SU-DHL-6 (cell line): Measurements from ENCODE around the gene SDCBP2.

Experiments
- H2AFZ ChIP-seq: fragments of 200-600 bp; sonication (generic); 2 replicates; pipeline ENCODE4 v1.6.1; 2014; ENCODE audit warnings: low read depth, mild to moderate bottlenecking, moderate library complexity, mixed read lengths, antibody characterized with exemption, low read length; ENCODE audit not compliant: severe bottlenecking
- H3F3A ChIP-seq: fragments of 200-600 bp; shearing (Covaris generic); 2 replicates; pipeline ENCODE4 v1.6.0; 2016; ENCODE audit warnings: antibody characterized with exemption, mild to moderate bottlenecking; ENCODE audit not compliant: insufficient read depth
- H3K27ac ChIP-seq: fragments of 200-600 bp; sonication (generic); 2 replicates; pipeline ENCODE4 v1.5.1; 2016; ENCODE audit warnings: low read depth, mild to moderate bottlenecking, low read length, moderate library complexity, mixed read lengths
- H3K27me3 ChIP-seq: fragments of 200-600 bp; sonication (generic), shearing (Covaris generic); 2 replicates; pipeline ENCODE4 v1.6.0; 2014; ENCODE audit warnings: mild to moderate bottlenecking, low read length
- H3K36me3 ChIP-seq: fragments of 200-600 bp; sonication (generic); 2 replicates; pipeline ENCODE4 v1.6.1; 2014; ENCODE audit warnings: mild to moderate bottlenecking, low read length, mixed read lengths
- H3K4me2 ChIP-seq: fragments of 300-600, 200-600 bp; shearing (Covaris generic), sonication (generic); 2 replicates; pipeline ENCODE4 v1.6.0; 2014; ENCODE audit warnings: low read length, low read depth, mild to moderate bottlenecking; ENCODE audit not compliant: poor library complexity, severe bottlenecking
- H3K4me3 ChIP-seq: fragments of 200-600 bp; sonication (generic); 2 replicates; pipeline ENCODE4 v1.5.1; 2014; ENCODE audit warnings: antibody characterized with exemption, low read length, mild to moderate bottlenecking, mixed read lengths; ENCODE audit not compliant: insufficient read depth, poor library complexity, severe bottlenecking
- H3K79me2 ChIP-seq: fragments of 200-600 bp; sonication (generic); 2 replicates; pipeline ENCODE4 v1.6.1; 2014; ENCODE audit warnings: mild to moderate bottlenecking, low read length, moderate library complexity; ENCODE audit not compliant: insufficient read depth
- H3K9ac ChIP-seq: fragments of 200-600 bp; sonication (generic); 2 replicates; pipeline ENCODE4 v1.7.0; 2014; ENCODE audit warnings: mild to moderate bottlenecking, low read length
- H3K9me2 ChIP-seq: fragments of 200-600 bp; sonication (generic); replicated peaks from 2 replicates; pipeline ENCODE4 v1.6.1; 2014; ENCODE audit warnings: low read length; ENCODE audit not compliant: insufficient read depth
- H3K9me3 ChIP-seq: fragments of 200-600 bp; sonication (generic); 2 replicates; pipeline ENCODE4 v1.6.1; 2014; ENCODE audit warnings: low read length, mixed read lengths; ENCODE audit not compliant: insufficient read depth
- H4K20me1 ChIP-seq: fragments of 200-600 bp; sonication (generic); 2 replicates; pipeline ENCODE4 v1.6.1; 2014; ENCODE audit warnings: low read depth, mild to moderate bottlenecking, antibody characterized with exemption, low read length, moderate library complexity, mixed read lengths
- EZH2phosphoT487 ChIP-seq: fragments of 200-600 bp; sonication (generic), shearing (Covaris generic); conservative IDR thresholded peaks from 2 replicates; pipeline ENCODE4 v1.6.1; 2018; ENCODE audit warnings: mild to moderate bottlenecking, antibody characterized with exemption, low read length, moderate library complexity, mixed read lengths
- TF ChIP-seq, protein P1 (sequence below): fragments of 200-600 bp; sonication (generic); IDR thresholded peaks from one replicate; pipeline ENCODE4 v1.5.1; 2017; ENCODE audit warnings: antibody characterized with exemption, mild to moderate bottlenecking, low read length, moderate library complexity; ENCODE audit not compliant: insufficient read depth, poor library complexity, severe bottlenecking

Gene SDCBP2

DNA sequence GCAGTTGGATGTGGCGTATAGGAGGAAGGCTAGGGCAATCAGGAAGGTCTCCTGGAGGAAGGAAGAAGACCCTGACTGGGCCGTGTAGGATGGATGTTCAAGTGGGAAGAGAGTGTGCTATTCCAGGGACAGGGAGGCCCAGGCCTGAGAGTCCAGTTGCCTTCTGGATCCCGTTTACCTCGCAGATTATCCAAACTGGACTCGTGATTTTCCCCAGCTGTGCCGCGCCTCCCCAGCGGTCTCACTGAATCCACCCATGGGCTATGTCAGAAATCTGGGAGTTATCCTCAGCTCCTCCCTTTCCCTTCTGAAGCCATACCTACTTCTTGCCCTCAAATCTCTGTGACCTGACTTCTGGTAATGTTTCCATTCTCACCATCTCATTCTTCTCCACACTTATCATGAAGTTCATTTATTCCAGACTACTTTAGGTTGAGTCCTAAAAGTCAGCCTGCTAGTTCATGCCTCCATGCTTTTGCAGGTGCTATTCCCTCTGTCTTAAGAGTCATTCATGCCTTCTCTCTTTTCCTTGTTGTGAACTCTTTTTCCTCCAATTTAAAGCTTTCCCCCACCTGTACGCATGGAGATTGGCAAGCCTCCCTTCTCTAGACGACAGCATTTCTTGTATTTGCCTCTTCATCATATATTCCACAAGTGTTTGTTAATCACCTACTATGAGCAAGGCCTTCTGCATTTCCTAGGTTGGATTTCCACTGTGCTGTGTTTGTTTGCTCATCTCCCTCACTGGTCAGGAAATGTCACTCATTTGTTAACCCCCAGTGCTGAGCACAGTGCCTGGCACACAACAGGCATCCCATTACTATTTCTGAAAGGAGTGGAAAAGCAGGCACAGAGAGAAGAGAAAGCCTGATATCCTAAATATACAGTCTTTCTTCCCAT, 2.7 kb downstream of the SDCBP2 start:
- H4K20me1 ChIP-seq, result no peaks in the 10 kb centered on the region
- H3K4me2 ChIP-seq, result peak overlapping the region; percentile 82
- H3K79me2 ChIP-seq, result peaks cover 50% of the 10 kb centered on the region
- no peaks in the 10 kb centered on the region for H3F3A ChIP-seq
- H3K9ac ChIP-seq, result peak overlapping the region; percentile 90
- TF ChIP-seq EZH2phosphoT487, result no peak
- TF ChIP-seq, protein P1, sequence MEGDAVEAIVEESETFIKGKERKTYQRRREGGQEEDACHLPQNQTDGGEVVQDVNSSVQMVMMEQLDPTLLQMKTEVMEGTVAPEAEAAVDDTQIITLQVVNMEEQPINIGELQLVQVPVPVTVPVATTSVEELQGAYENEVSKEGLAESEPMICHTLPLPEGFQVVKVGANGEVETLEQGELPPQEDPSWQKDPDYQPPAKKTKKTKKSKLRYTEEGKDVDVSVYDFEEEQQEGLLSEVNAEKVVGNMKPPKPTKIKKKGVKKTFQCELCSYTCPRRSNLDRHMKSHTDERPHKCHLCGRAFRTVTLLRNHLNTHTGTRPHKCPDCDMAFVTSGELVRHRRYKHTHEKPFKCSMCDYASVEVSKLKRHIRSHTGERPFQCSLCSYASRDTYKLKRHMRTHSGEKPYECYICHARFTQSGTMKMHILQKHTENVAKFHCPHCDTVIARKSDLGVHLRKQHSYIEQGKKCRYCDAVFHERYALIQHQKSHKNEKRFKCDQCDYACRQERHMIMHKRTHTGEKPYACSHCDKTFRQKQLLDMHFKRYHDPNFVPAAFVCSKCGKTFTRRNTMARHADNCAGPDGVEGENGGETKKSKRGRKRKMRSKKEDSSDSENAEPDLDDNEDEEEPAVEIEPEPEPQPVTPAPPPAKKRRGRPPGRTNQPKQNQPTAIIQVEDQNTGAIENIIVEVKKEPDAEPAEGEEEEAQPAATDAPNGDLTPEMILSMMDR, result no peak
- H3K36me3 ChIP-seq, result no peaks in the 10 kb centered on the region
- no peaks in the 10 kb centered on the region for H3K9me2 ChIP-seq
- no peak overlapping the region for H2AFZ ChIP-seq
- peak overlapping the region; percentile 87 for H3K4me3 ChIP-seq
- H3K27me3 ChIP-seq, result no peaks in the 10 kb centered on the region
- H3K9me3 ChIP-seq, result no peaks in the 10 kb centered on the region
- H3K27ac ChIP-seq, result peak overlapping the region; percentile 60

DNA sequence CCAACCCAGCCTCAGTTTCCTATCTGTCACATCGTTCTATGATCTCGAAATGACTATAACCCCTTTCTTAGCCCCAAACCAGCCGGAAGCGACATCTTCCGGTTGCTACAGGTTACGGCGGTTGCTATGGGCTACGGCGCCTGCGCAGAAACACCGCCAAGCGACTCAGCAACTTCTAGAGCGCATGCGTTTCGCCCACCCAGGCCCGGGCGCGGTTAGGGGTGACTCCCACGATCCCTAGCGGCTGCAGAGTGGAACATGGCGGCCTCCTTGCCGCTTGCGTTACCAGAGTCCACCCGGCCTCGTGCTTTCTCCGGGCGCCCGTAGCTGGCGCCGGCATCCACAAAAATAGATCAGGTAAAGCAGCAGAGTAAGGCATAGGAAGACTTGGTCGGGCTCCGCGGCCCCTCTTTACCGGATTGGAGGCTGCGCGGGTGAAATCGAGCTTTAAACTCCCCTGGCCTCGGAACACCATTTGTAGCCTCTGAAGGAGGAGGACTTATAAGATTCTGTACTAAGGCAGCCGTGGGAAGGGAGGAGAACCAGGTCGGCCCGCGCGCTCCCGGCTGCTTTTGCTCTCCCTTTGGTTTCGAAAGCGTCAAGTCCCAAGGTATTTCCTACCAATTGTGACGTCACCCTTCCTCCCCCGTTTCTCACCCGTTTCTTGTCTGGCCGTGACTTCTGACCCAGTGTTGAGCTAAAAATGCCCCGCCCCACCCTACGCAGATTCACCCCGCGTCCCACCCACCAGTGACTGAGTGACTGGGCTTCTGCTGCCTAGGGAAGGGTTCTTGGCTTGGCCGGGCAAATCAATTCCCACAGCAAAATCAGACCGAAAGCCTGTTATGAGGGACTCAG, 3.5 kb downstream of the SDCBP2 start:
- no peak for TF ChIP-seq EZH2phosphoT487
- TF ChIP-seq, protein P1, result no peak
- Histone ChIP-seq H3K36me3 (no peaks in the 10 kb centered on the region), H3K27ac (peak overlapping the region; percentile 60), H3K9me2 (no peaks in the 10 kb centered on the region), H3F3A (no peaks in the 10 kb centered on the region), H3K4me3 (peak overlapping the region; percentile 87), H3K9ac (peak overlapping the region; percentile 90), H3K27me3 (no peaks in the 10 kb centered on the region), H2AFZ (peak overlapping the region; percentile 77), H3K9me3 (no peaks in the 10 kb centered on the region), H4K20me1 (no peaks in the 10 kb centered on the region), H3K79me2 (peaks cover 49% of the 10 kb centered on the region), H3K4me2 (peak overlapping the region; percentile 82)

DNA sequence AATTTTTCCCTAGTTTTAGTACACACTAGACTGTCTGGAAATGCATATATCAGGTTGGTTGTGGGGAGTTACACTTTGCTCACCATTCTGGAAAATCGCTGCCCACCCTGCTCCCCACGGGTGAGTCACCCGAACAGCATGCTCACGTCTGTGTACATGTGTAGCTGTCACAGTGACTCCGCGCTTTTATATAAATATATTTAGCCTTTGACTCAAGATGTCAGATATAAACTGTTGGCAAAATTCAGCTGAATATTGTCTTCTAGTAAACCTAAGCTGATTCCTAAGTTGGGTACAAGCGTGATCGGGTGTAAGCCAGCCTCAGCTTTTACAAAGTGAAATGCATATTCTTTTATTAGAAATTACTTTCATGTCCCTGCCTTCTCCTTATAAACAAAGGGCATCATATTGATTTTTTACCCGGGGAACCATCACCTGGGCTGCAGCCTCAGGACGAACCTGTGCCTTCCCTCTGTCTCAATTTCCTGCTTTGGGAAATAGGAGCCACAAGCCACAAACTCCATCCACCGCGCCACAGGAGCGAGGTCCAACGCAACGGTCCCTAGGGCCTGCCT, 4.3 kb downstream of the SDCBP2 start:
- peak overlapping the region; percentile 87 for H3K4me3 ChIP-seq
- no peaks in the 10 kb centered on the region for H3K27me3 ChIP-seq
- peak overlapping the region; percentile 90 for H3K9ac ChIP-seq
- no peaks in the 10 kb centered on the region for H4K20me1 ChIP-seq
- peak overlapping the region; percentile 82 for H3K4me2 ChIP-seq
- no peaks in the 10 kb centered on the region for H3F3A ChIP-seq
- no peak overlapping the region for H3K27ac ChIP-seq
- TF ChIP-seq EZH2phosphoT487, result no peak
- TF ChIP-seq, protein P1, result no peak
- H3K79me2 ChIP-seq, result peaks cover 43% of the 10 kb centered on the region
- H3K9me2 ChIP-seq, result no peaks in the 10 kb centered on the region
- H2AFZ ChIP-seq, result peak overlapping the region; percentile 64
- H3K9me3 ChIP-seq, result no peaks in the 10 kb centered on the region
- H3K36me3 ChIP-seq, result no peaks in the 10 kb centered on the region
